GM13976 (cell line): ENCODE data around the gene NRARP.
A peak's percentile ranks its signal among the peaks of the same experiment; 100 is the strongest.

Experiments used
- DNase-seq: peaks from one replicate; pipeline ENCODE4 v3.0.0; 2012; ENCODE audit warnings: low spot score
- CTCF ChIP-seq: IDR thresholded peaks from 2 replicates; pipeline ENCODE4 v1.5.1; 2012; ENCODE audit warnings: borderline replicate concordance, mild to moderate bottlenecking; ENCODE audit not compliant: insufficient read depth; ENCODE audit errors: extremely low read depth, missing control alignments, control extremely low read depth
- in situ Hi-C: fragments of 300-500 bp; cut with MboI; formaldehyde crosslinking; loops from one replicate; pipeline ENCODE4 v1.12.0; 2022; ENCODE audit warnings: low sequenced_read_pairs, mixed read lengths, inconsistent platforms; ENCODE audit not compliant: unreplicated experiment

NRARP gene

GRCh38 chr9:137316012-137316981 is 14.2 kb upstream of the NRARP start:
- DNase-seq: peak; percentile 94
- TF ChIP-seq CTCF: no peak
- in situ Hi-C loops: no loop called here

- no peak for DNase-seq
- in situ Hi-C loops: no loop called here
- TF ChIP-seq CTCF: no peak
Observed at GRCh38 chr9:137315581-137316011, 13.5 kb upstream of the NRARP start.

GRCh38 chr9:137314561-137315560 is 12.8 kb upstream of the NRARP start:
- peak; percentile 42 for DNase-seq
- in situ Hi-C loops: no loop called here
- TF ChIP-seq CTCF: no peak

- in situ Hi-C loops: no loop called here
- TF ChIP-seq CTCF: no peak
- peak; percentile 25 for DNase-seq
Observed at GRCh38 chr9:137313956-137314560, 12.0 kb upstream of the NRARP start.

- in situ Hi-C loops: no loop called here
- peak; percentile 38 for DNase-seq
- TF ChIP-seq CTCF: no peak
Observed at GRCh38 chr9:137313326-137313936, 11.4 kb upstream of the NRARP start.
